GM23248 (cell line): ENCODE data around the gene IQGAP2.

ENCODE experiments used
- EZH2 ChIP-seq: fragments of 200-600 bp; sonication (generic); IDR thresholded peaks from 2 replicates; pipeline ENCODE4 v1.6.1; 2018; ENCODE audit warnings: antibody characterized with exemption, mild to moderate bottlenecking; ENCODE audit not compliant: insufficient read depth, poor library complexity, severe bottlenecking
- EZH2phosphoT487 ChIP-seq: fragments of 200-600 bp; sonication (generic); IDR thresholded peaks from 2 replicates; pipeline ENCODE4 v1.6.1; 2018; ENCODE audit warnings: antibody characterized with exemption, moderate library complexity, mild to moderate bottlenecking, low read depth; ENCODE audit not compliant: insufficient read depth

DNA sequence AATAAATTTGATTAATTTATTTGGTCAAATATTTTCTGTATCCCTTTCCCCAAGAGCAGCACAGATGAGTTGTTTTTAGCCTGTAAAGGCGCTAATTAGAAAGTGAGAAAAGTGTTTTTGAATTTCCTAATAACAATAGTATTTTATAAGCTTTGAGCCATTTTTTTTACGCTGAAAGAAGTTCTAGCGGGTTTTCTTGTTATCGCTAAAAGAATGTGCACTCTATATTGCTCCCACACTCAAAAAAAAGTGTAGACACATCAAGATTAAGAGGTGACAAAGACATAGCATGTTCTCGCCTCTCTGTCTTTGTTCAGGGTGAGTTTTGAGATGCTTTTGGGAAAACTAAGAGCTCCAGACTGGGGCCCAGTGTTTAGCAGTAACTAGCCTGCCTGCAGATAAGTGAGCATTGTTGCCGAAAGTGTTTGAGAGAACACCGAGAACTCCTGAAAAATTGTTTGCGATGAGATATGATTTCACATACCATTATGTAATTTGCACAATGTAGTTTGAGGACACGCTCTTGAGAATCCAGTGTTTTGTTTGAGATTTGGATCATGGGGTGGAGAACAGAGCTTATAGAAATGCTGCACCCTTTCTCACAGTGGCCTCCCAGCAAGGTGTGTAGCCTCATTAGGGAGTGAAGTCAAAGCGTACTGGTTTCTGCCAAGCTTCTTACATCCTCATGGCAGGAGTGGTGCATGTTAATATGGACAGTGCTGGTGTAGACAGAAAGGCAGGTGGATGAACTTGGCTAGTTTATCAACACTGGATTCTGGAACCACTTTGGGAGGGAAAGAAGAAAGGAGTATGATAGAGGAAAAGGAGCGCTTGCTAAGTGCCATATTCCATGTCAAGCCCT lies 314.4 kb downstream of the IQGAP2 start:
- TF ChIP-seq EZH2phosphoT487 (no peak), EZH2 (peak; percentile 1)
